Natural killer cell (primary cell): ENCODE results near the gene MYH11. TPM values are rescaled to one million over a fixed set of nuclear protein-coding genes. Genes with fewer than 3 reads are reported as not detected.

Source experiments
- ATAC-seq, 3 donors: fragments of 150-1000 bp in 2 of 3; fragments of 200-7000 bp in 1 of 3; cut with Tn5 transposase; 1 replicate in 1 of 3; 2 replicates in 2 of 3; pipeline ENCODE4 v1.10.0; 2021; ENCODE audit warnings: mild to moderate bottlenecking in 2 of 3, moderate library complexity in 2 of 3
- DNase-seq, 2 donors: peaks; one replicate each; pipeline versions ENCODE4 v3.0.0 to v3.0.0-alpha.2; 2013 to 2021; ENCODE audit warnings: mixed read lengths in 1 of 2
- H3K27ac ChIP-seq: one replicate; pipeline ENCODE4 v1.5.1; 2013; ENCODE audit warnings: mild to moderate bottlenecking, low read length
- H3K27me3 ChIP-seq: one replicate; pipeline ENCODE4 v1.6.1; 2013; ENCODE audit warnings: low read length; ENCODE audit not compliant: control insufficient read depth, insufficient read depth
- H3K36me3 ChIP-seq: one replicate; pipeline ENCODE4 v1.6.1; 2013; ENCODE audit warnings: low read length; ENCODE audit not compliant: control insufficient read depth, insufficient read depth
- H3K4me1 ChIP-seq: one replicate; pipeline ENCODE4 v1.6.1; 2013; ENCODE audit warnings: low read length; ENCODE audit not compliant: control insufficient read depth, insufficient read depth
- H3K4me3 ChIP-seq: one replicate; pipeline ENCODE4 v1.5.1; 2013; ENCODE audit warnings: low read length
- H3K9me3 ChIP-seq: one replicate; pipeline ENCODE4 v1.6.1; 2013; ENCODE audit warnings: low read length; ENCODE audit not compliant: control insufficient read depth, insufficient read depth
- H3K27ac Mint-ChIP-seq, 2 donors: one replicate each; pipeline ENCODE4 v1.8.0; 2022; ENCODE audit warnings: mild to moderate bottlenecking in 2 of 2, mixed read lengths in 2 of 2, moderate library complexity in 1 of 2
- H3K27me3 Mint-ChIP-seq, 2 donors: one replicate each; pipeline ENCODE4 v1.8.0; 2022; ENCODE audit warnings: low read depth in 2 of 2, mixed read lengths in 2 of 2
- H3K36me3 Mint-ChIP-seq: one replicate; pipeline ENCODE4 v1.8.0; 2022; ENCODE audit warnings: mixed read lengths
- H3K4me1 Mint-ChIP-seq, 2 donors: one replicate each; pipeline ENCODE4 v1.8.0; 2022; ENCODE audit warnings: mixed read lengths in 2 of 2
- H3K4me3 Mint-ChIP-seq: one replicate; pipeline ENCODE4 v1.8.0; 2022; ENCODE audit warnings: mild to moderate bottlenecking, moderate library complexity, mixed read lengths
- H3K9me3 Mint-ChIP-seq, 2 donors: one replicate each; pipeline ENCODE4 v1.8.0; 2022; ENCODE audit warnings: mixed read lengths in 2 of 2
- CTCF ChIP-seq: fragments of 200-600 bp; IDR thresholded peaks from one replicate; pipeline ENCODE4 v1.8.0; 2022; ENCODE audit warnings: antibody characterized with exemption
- WGBS: methylation state at CpG from one replicate; pipeline ENCODE4 v1.1.7; 2013; ENCODE audit warnings: missing lambda C conversion rate; ENCODE audit not compliant: insufficient coverage; 5-methylcytosine and 5-hydroxymethylcytosine counted together
- intact Hi-C: fragments of 100-400 bp; cut with micrococcal nuclease; formaldehyde crosslinking; loops from one replicate; pipeline ENCODE4 v1.14.2; 2022
- total RNA-seq, 4 donors: library from RNA; stranded (reverse); fragments of 120-200 nt in 1 of 4; gene quantifications; one replicate each; pipeline versions ENCODE4 v1.2.3 to v1.2.4, GENCODE V29; 2013 to 2022

MYH11 gene
- total RNA-seq, 3 donors from 2014 or later (not counting 1 experiment from before 2014, with no cell fraction given), result 0.30 TPM; not detected in 2

DNA sequence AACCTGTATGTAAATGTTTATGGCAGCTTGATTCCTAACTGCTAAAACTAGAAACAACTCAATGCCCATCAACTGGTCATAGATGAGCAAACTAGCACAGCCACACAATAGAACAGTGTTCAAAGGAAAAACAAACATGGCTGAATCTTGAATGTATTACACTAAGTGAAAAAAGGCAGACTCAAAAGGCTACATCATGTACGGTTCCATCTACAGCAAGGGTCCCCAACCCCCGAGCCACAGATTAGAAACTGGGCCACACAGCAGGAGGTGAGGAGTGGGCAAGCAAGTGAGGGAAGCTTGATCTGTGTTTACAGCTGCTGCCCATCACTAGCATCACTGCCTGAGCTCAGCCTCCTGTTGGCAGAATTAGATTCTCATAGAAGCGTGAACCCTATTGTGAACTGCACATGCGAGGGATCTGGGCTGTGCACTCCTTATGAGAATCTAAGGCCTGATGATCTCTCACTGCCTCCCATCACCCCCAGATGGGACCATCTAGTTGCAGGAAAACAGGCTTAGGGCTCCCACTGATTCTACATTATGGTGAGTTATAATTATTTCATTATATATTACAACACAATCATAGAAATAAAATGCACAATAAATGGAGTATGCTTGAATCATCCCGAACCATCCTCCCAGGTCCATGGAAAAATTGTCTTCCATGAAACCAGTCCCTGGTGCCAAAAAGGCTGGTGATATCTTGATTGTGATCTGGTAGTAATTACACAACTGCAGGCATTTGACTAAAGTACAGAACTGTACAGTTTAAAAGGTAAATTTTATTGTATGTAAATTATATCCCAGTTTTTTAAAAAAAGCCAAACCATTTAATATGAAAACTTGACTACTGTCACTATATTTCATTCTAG, 23.8 kb upstream of the MYH11 start:
- H3K9me3 Mint-ChIP-seq, result no peaks in the 10 kb centered on the region
- Histone ChIP-seq H3K27ac (no peak overlapping the region), H3K36me3 (peaks cover 44% of the 10 kb centered on the region), H3K4me3 (no peak overlapping the region), H3K9me3 (no peaks in the 10 kb centered on the region), H3K4me1 (no peaks in the 10 kb centered on the region), H3K27me3 (no peaks in the 10 kb centered on the region)
- no peaks in the 10 kb centered on the region for H3K36me3 Mint-ChIP-seq
- ATAC-seq, result no peak
- H3K4me1 Mint-ChIP-seq, result peaks cover 3 to 7% of the 10 kb centered on the region in 2 donors
- H3K27me3 Mint-ChIP-seq, result no peaks in the 10 kb centered on the region
- 91% methylated on average over 5 of the region's 5 CpGs for WGBS
- TF ChIP-seq CTCF, result no peak
- no peak for DNase-seq
- H3K4me3 Mint-ChIP-seq, result no peak overlapping the region
- intact Hi-C loops, result no loop called here
- H3K27ac Mint-ChIP-seq, result no peak overlapping the region

- no peak for ATAC-seq
- Mint-ChIP-seq H3K9me3 (no peaks in the 10 kb centered on the region), H3K27ac (no peak overlapping the region), H3K36me3 (no peaks in the 10 kb centered on the region), H3K4me3 (no peak overlapping the region), H3K4me1 (peaks cover 5 to 6% of the 10 kb centered on the region in 2 donors), H3K27me3 (no peaks in the 10 kb centered on the region)
- Histone ChIP-seq H3K4me3 (no peak overlapping the region), H3K27ac (no peak overlapping the region), H3K27me3 (no peaks in the 10 kb centered on the region), H3K4me1 (no peaks in the 10 kb centered on the region), H3K9me3 (no peaks in the 10 kb centered on the region), H3K36me3 (peaks cover 49% of the 10 kb centered on the region)
- intact Hi-C loops, result no loop called here
- no CpG with 5 or more reads among the region's 2 CpGs for WGBS
- DNase-seq, result no peak
- no peak for TF ChIP-seq CTCF
These were observed 22.5 kb upstream of the MYH11 start for GRCh38 chr16:15879255-15879811.

GRCh38 chr16:15876503-15876902, 19.7 kb upstream of the MYH11 start:
- H3K4me1 ChIP-seq, result no peaks in the 10 kb centered on the region
- intact Hi-C loops, result no loop called here
- no peak overlapping the region for H3K27ac ChIP-seq
- no peaks in the 10 kb centered on the region for H3K9me3 ChIP-seq
- H3K4me3 Mint-ChIP-seq, result no peak overlapping the region
- H3K27ac Mint-ChIP-seq, result no peak overlapping the region
- no peak for ATAC-seq
- peaks cover 43% of the 10 kb centered on the region for H3K36me3 ChIP-seq
- no peaks in the 10 kb centered on the region for H3K27me3 Mint-ChIP-seq
- no peak for TF ChIP-seq CTCF
- DNase-seq, result no peak
- H3K4me1 Mint-ChIP-seq, result peaks cover 5 to 6% of the 10 kb centered on the region in 2 donors
- WGBS, result 89% methylated on average over 5 of the region's 5 CpGs
- no peaks in the 10 kb centered on the region for H3K9me3 Mint-ChIP-seq
- no peaks in the 10 kb centered on the region for H3K36me3 Mint-ChIP-seq
- H3K27me3 ChIP-seq, result no peaks in the 10 kb centered on the region
- no peak overlapping the region for H3K4me3 ChIP-seq
